NK-92 (cell line): Measurements from ENCODE around the gene EGFL7.

Experiments used
- DNase-seq: peaks from one replicate; lab custom pipeline; 2025; ENCODE audit not compliant: unreplicated experiment; lab: John Stamatoyannopoulos, UW

EGFL7 gene

GRCh38 chr9:136658849-136659535, 3.7 kb upstream of the EGFL7 start:
- DNase-seq = no peak

GRCh38 chr9:136659861-136660784, 2.6 kb upstream of the EGFL7 start:
- DNase-seq = no peak

- no peak for DNase-seq
Measured at GRCh38 chr9:136660971-136661550, 1.7 kb upstream of the EGFL7 start.

GRCh38 chr9:136661641-136662325, 933 bp upstream of the EGFL7 start:
- no peak for DNase-seq

GRCh38 chr9:136662326-136662655, 425 bp upstream of the EGFL7 start:
- no peak for DNase-seq

GRCh38 chr9:136664000-136664915, 1.5 kb downstream of the EGFL7 start:
- DNase-seq = no peak

- DNase-seq = no peak
Measured at GRCh38 chr9:136665111-136665703, 2.5 kb downstream of the EGFL7 start.

- no peak for DNase-seq
Measured at GRCh38 chr9:136665704-136666371, 3.1 kb downstream of the EGFL7 start.

- DNase-seq = no peak
Measured at GRCh38 chr9:136666372-136667213, 3.9 kb downstream of the EGFL7 start.

GRCh38 chr9:136667214-136667939, 4.7 kb downstream of the EGFL7 start:
- no peak for DNase-seq

- no peak for DNase-seq
Measured at GRCh38 chr9:136667940-136668760, 5.4 kb downstream of the EGFL7 start.

- DNase-seq = no peak
Measured at GRCh38 chr9:136668983-136669790, 6.5 kb downstream of the EGFL7 start.

GRCh38 chr9:136669791-136670464, 7.2 kb downstream of the EGFL7 start:
- no peak for DNase-seq

- DNase-seq = no peak
Measured at GRCh38 chr9:136670576-136671253, 8.0 kb downstream of the EGFL7 start.

GRCh38 chr9:136671254-136671614, 8.5 kb downstream of the EGFL7 start:
- no peak for DNase-seq
